IMR-90 (cell line): Measurements from ENCODE around the gene LILRA1.

Source experiments
- CEBPB ChIP-seq: IDR thresholded peaks from 2 replicates; pipeline ENCODE4 v1.6.1; 2012; ENCODE audit warnings: low read depth, low read length, improper control_type of control experiment
- FOS ChIP-seq: fragments of 150-350 bp; IDR thresholded peaks from 2 replicates; pipeline ENCODE4 v1.6.1; 2016; ENCODE audit warnings: low read depth, low read length
- POLR2A ChIP-seq: IDR thresholded peaks from 2 replicates; pipeline ENCODE4 v1.6.1; 2012; ENCODE audit warnings: mild to moderate bottlenecking, low read depth, low read length
- RAD21 ChIP-seq: IDR thresholded peaks from 2 replicates; pipeline ENCODE4 v1.6.1; 2012; ENCODE audit warnings: low read length, improper control_type of control experiment
- RCOR1 ChIP-seq: IDR thresholded peaks from 2 replicates; pipeline ENCODE4 v1.6.1; 2012; ENCODE audit warnings: mild to moderate bottlenecking, low read length, improper control_type of control experiment; ENCODE audit not compliant: insufficient replicate concordance
- TF ChIP-seq, protein P1 (sequence below): conservative IDR thresholded peaks from 2 replicates; pipeline ENCODE4 v1.5.1; 2012; ENCODE audit warnings: mild to moderate bottlenecking, low read depth, low read length, improper control_type of control experiment
- TF ChIP-seq, protein P2 (sequence below): fragments of 150-350 bp; IDR thresholded peaks from 2 replicates; pipeline ENCODE4 v1.6.1; 2017; ENCODE audit warnings: mild to moderate bottlenecking, antibody characterized with exemption, low read length, low read depth

DNA sequence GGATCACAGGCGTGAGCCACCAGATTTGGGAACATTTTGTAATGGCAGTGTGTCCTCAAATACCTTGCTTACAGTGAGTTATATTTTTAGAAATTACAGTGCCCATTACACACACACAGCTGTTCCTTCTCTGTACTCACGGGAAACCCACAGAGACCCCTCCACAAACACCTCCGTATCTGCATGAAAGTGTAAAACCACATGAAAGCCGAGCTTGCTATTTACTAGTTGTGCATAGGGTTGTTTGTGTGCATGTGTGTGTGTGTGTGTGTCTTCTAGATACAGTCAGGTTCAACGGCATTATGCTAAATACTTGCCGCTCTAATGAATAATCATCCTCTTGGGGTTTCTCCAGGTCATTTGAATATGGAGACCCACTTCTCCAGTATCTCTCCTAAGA is 42.1 kb upstream of the LILRA1 start:
- TF ChIP-seq, protein P1, sequence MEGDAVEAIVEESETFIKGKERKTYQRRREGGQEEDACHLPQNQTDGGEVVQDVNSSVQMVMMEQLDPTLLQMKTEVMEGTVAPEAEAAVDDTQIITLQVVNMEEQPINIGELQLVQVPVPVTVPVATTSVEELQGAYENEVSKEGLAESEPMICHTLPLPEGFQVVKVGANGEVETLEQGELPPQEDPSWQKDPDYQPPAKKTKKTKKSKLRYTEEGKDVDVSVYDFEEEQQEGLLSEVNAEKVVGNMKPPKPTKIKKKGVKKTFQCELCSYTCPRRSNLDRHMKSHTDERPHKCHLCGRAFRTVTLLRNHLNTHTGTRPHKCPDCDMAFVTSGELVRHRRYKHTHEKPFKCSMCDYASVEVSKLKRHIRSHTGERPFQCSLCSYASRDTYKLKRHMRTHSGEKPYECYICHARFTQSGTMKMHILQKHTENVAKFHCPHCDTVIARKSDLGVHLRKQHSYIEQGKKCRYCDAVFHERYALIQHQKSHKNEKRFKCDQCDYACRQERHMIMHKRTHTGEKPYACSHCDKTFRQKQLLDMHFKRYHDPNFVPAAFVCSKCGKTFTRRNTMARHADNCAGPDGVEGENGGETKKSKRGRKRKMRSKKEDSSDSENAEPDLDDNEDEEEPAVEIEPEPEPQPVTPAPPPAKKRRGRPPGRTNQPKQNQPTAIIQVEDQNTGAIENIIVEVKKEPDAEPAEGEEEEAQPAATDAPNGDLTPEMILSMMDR, result no peak
- no peak for TF ChIP-seq FOS
- TF ChIP-seq CEBPB, result no peak
- TF ChIP-seq, protein P2, sequence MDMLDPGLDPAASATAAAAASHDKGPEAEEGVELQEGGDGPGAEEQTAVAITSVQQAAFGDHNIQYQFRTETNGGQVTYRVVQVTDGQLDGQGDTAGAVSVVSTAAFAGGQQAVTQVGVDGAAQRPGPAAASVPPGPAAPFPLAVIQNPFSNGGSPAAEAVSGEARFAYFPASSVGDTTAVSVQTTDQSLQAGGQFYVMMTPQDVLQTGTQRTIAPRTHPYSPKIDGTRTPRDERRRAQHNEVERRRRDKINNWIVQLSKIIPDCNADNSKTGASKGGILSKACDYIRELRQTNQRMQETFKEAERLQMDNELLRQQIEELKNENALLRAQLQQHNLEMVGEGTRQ, result no peak
- TF ChIP-seq POLR2A, result no peak
- no peak for TF ChIP-seq RAD21
- TF ChIP-seq RCOR1, result no peak
